Natural killer cell (primary cell): ENCODE measurements around the gene TNRC6B. TPM values are rescaled to one million over a fixed set of nuclear protein-coding genes. Genes with fewer than 3 reads are reported as not detected.

ENCODE experiments used
- ATAC-seq, 3 donors: fragments of 150-1000 bp in 2 of 3; fragments of 200-7000 bp in 1 of 3; cut with Tn5 transposase; 1 replicate in 1 of 3; 2 replicates in 2 of 3; pipeline ENCODE4 v1.10.0; 2021; ENCODE audit warnings: mild to moderate bottlenecking in 2 of 3, moderate library complexity in 2 of 3
- DNase-seq, 2 donors: peaks; one replicate each; pipeline versions ENCODE4 v3.0.0 to v3.0.0-alpha.2; 2013 to 2021; ENCODE audit warnings: mixed read lengths in 1 of 2
- H3K27ac ChIP-seq: one replicate; pipeline ENCODE4 v1.5.1; 2013; ENCODE audit warnings: mild to moderate bottlenecking, low read length
- H3K27me3 ChIP-seq: one replicate; pipeline ENCODE4 v1.6.1; 2013; ENCODE audit warnings: low read length; ENCODE audit not compliant: control insufficient read depth, insufficient read depth
- H3K36me3 ChIP-seq: one replicate; pipeline ENCODE4 v1.6.1; 2013; ENCODE audit warnings: low read length; ENCODE audit not compliant: control insufficient read depth, insufficient read depth
- H3K4me1 ChIP-seq: one replicate; pipeline ENCODE4 v1.6.1; 2013; ENCODE audit warnings: low read length; ENCODE audit not compliant: control insufficient read depth, insufficient read depth
- H3K4me3 ChIP-seq: one replicate; pipeline ENCODE4 v1.5.1; 2013; ENCODE audit warnings: low read length
- H3K9me3 ChIP-seq: one replicate; pipeline ENCODE4 v1.6.1; 2013; ENCODE audit warnings: low read length; ENCODE audit not compliant: control insufficient read depth, insufficient read depth
- H3K27ac Mint-ChIP-seq, 2 donors: one replicate each; pipeline ENCODE4 v1.8.0; 2022; ENCODE audit warnings: mild to moderate bottlenecking in 2 of 2, mixed read lengths in 2 of 2, moderate library complexity in 1 of 2
- H3K27me3 Mint-ChIP-seq, 2 donors: one replicate each; pipeline ENCODE4 v1.8.0; 2022; ENCODE audit warnings: low read depth in 2 of 2, mixed read lengths in 2 of 2
- H3K36me3 Mint-ChIP-seq: one replicate; pipeline ENCODE4 v1.8.0; 2022; ENCODE audit warnings: mixed read lengths
- H3K4me1 Mint-ChIP-seq, 2 donors: one replicate each; pipeline ENCODE4 v1.8.0; 2022; ENCODE audit warnings: mixed read lengths in 2 of 2
- H3K4me3 Mint-ChIP-seq: one replicate; pipeline ENCODE4 v1.8.0; 2022; ENCODE audit warnings: mild to moderate bottlenecking, moderate library complexity, mixed read lengths
- H3K9me3 Mint-ChIP-seq, 2 donors: one replicate each; pipeline ENCODE4 v1.8.0; 2022; ENCODE audit warnings: mixed read lengths in 2 of 2
- CTCF ChIP-seq: fragments of 200-600 bp; IDR thresholded peaks from one replicate; pipeline ENCODE4 v1.8.0; 2022; ENCODE audit warnings: antibody characterized with exemption
- WGBS: methylation state at CpG from one replicate; pipeline ENCODE4 v1.1.7; 2013; ENCODE audit warnings: missing lambda C conversion rate; ENCODE audit not compliant: insufficient coverage; 5-methylcytosine and 5-hydroxymethylcytosine counted together
- intact Hi-C: fragments of 100-400 bp; cut with micrococcal nuclease; formaldehyde crosslinking; loops from one replicate; pipeline ENCODE4 v1.14.2; 2022
- total RNA-seq, 4 donors: library from RNA; stranded (reverse); fragments of 120-200 nt in 1 of 4; gene quantifications; one replicate each; pipeline versions ENCODE4 v1.2.3 to v1.2.4, GENCODE V29; 2013 to 2022

TNRC6B gene
- total RNA-seq, 3 donors from 2014 or later (not counting 1 experiment from before 2014, with no cell fraction given) = 112 to 141 (median 138) TPM

GRCh38 chr22:40294696-40295095 is 117.0 kb downstream of the TNRC6B start:
- Histone ChIP-seq H3K27me3 (no peaks in the 10 kb centered on the region), H3K9me3 (no peaks in the 10 kb centered on the region), H3K27ac (no peak overlapping the region), H3K4me1 (peaks cover 16% of the 10 kb centered on the region), H3K36me3 (peaks cover 38% of the 10 kb centered on the region), H3K4me3 (no peak overlapping the region)
- Mint-ChIP-seq H3K36me3 (no peaks in the 10 kb centered on the region), H3K4me1 (peaks cover 13 to 26% of the 10 kb centered on the region in 2 donors), H3K4me3 (no peak overlapping the region), H3K9me3 (no peaks in the 10 kb centered on the region), H3K27me3 (no peaks in the 10 kb centered on the region), H3K27ac (peak overlapping the region; percentile 13 to 72)
- DNase-seq (no peak), ATAC-seq (no peak)
- 87% methylated on average over 3 of the region's 3 CpGs for WGBS
- intact Hi-C loops = loop anchor here (5.0 kb wide), 1 partner anchor 117 kb away; the partner anchor contains the start of gene TNRC6B
- TF ChIP-seq CTCF = no peak

GRCh38 chr22:40300316-40300715 is 122.6 kb downstream of the TNRC6B start:
- Mint-ChIP-seq H3K4me3 (no peak overlapping the region), H3K36me3 (peaks cover 5% of the 10 kb centered on the region), H3K9me3 (no peaks in the 10 kb centered on the region), H3K27me3 (no peaks in the 10 kb centered on the region), H3K27ac (peak overlapping the region in 1 of 2 donors; percentile 48), H3K4me1 (peaks cover 0 to 4% of the 10 kb centered on the region in 2 donors)
- DNase-seq (no peak), ATAC-seq (no peak)
- intact Hi-C loops = no loop called here
- Histone ChIP-seq H3K4me1 (no peaks in the 10 kb centered on the region), H3K27me3 (no peaks in the 10 kb centered on the region), H3K27ac (no peak overlapping the region), H3K9me3 (no peaks in the 10 kb centered on the region), H3K36me3 (peaks cover 45% of the 10 kb centered on the region), H3K4me3 (no peak overlapping the region)
- no peak for TF ChIP-seq CTCF

- intact Hi-C loops = no loop called here
- no peak for TF ChIP-seq CTCF
- Mint-ChIP-seq H3K36me3 (peaks cover 5% of the 10 kb centered on the region), H3K9me3 (no peaks in the 10 kb centered on the region), H3K4me1 (no peaks in the 10 kb centered on the region), H3K4me3 (no peak overlapping the region), H3K27ac (peak overlapping the region in 1 of 2 donors; percentile 48), H3K27me3 (no peaks in the 10 kb centered on the region)
- H3K36me3 ChIP-seq = peaks cover 47% of the 10 kb centered on the region
- no peak for DNase-seq
- H3K27me3 ChIP-seq = no peaks in the 10 kb centered on the region
- no peak for ATAC-seq
- H3K4me3 ChIP-seq = no peak overlapping the region
- 94% methylated on average over 11 of the region's 11 CpGs for WGBS
- H3K27ac ChIP-seq = no peak overlapping the region
- H3K4me1 ChIP-seq = no peaks in the 10 kb centered on the region
- no peaks in the 10 kb centered on the region for H3K9me3 ChIP-seq
Observed at GRCh38 chr22:40300884-40301672, 123.4 kb downstream of the TNRC6B start.

GRCh38 chr22:40302149-40302548 is 124.4 kb downstream of the TNRC6B start:
- no peaks in the 10 kb centered on the region for H3K27me3 Mint-ChIP-seq
- Histone ChIP-seq H3K36me3 (peaks cover 42% of the 10 kb centered on the region), H3K9me3 (no peaks in the 10 kb centered on the region), H3K27ac (no peak overlapping the region), H3K4me1 (no peaks in the 10 kb centered on the region), H3K27me3 (no peaks in the 10 kb centered on the region), H3K4me3 (no peak overlapping the region)
- no peaks in the 10 kb centered on the region for H3K9me3 Mint-ChIP-seq
- no peak overlapping the region for H3K27ac Mint-ChIP-seq
- TF ChIP-seq CTCF = no peak
- H3K4me3 Mint-ChIP-seq = no peak overlapping the region
- intact Hi-C loops = no loop called here
- 98% methylated on average over 11 of the region's 11 CpGs for WGBS
- peaks cover 5% of the 10 kb centered on the region for H3K36me3 Mint-ChIP-seq
- H3K4me1 Mint-ChIP-seq = no peaks in the 10 kb centered on the region
- ATAC-seq (no peak), DNase-seq (no peak)
